ENCODE measurements around the gene SLC41A2. TPM values are rescaled to one million over a fixed set of nuclear protein-coding genes. Genes with fewer than 3 reads are reported as not detected.

The SLC41A2 gene
- total RNA-seq, 1 donor from 2014 or later, result 6.2 TPM

DNA sequence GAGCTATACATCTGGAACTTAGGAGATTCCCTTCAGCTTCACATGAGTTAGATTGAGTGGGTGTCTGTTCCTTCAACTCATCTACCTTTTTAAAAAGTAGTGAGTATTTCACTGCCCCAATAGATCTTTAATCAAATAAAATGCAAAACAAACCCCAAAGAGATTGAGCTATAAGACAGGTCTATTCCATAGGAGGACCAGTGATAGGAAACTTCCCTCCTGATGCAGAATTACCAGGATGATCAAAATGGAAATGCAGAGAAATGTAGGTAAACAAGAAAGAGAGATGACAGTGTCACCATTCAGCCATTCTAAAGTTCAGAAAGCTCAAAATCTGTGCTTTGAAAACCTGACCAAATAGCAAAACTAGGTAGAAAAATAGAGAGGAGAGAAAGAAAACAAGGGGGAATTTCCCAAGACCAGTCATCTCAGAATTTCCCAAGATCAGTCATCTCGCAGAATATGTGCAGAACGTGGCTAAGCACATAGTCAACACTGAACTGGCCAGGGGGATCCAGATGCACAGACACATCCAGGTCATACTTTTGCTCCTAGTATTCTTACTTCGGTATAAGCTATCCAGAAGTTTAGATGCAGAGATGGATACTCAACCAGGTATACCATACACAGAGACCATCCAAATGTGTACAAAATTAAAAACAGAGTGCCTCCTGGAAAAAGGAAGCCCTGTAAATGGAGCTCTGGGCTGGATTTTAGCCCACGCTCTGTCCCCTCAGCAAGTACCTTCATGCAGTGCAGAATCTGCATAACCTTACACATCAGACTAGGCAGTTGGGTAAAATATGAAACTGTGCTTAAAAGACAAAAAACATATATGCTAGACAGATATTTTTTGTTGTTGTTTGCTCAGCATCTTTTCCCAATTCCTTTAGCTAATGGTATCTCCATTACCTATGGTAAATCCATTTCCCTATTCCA lies 27.4 kb downstream of the SLC41A2 start:
- DNase-seq (ENCODE audit: low read depth in 2 of 2), result peak in 1 of 2 donors; percentile 44

DNA sequence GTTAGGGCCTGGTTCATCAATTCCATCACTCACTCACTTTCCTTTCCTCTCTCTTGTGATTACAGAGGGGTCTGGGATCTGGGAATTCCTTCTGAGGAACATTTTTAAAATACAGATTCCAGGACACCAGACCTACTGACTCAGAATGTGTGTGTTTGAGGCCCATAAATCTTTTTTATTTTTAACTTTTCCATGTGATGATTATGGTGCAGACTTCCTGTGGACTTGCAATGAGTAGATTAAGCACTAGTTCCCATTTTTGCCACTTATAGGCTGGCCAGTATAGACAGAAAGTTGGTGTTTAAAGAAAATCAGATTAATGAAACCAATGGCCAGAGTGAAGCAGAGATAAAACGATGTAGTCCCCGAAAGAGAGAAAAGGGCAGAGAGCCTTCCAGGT lies 28.1 kb downstream of the SLC41A2 start:
- no peak for DNase-seq (ENCODE audit: low read depth in 2 of 2)

DNA sequence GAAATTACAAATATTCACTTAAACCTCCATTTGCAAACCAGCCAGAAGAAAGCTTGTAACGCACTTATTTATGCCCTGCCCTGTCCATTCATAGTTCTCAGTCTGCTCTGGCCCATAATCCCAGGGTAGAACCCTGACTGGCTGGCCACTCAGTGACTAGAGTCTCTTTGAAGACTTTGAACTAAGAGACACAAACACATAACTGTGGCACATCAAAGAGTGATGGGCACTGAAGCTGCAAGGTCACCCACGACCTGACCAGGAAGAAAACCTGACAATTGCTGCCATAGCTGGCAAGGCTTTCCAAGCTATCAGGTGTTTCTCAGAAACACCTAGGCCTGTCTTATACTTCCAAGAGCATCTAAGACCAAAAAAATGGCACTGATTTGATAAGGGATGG lies 28.7 kb downstream of the SLC41A2 start:
- no peak for DNase-seq (ENCODE audit: low read depth in 2 of 2)

DNA sequence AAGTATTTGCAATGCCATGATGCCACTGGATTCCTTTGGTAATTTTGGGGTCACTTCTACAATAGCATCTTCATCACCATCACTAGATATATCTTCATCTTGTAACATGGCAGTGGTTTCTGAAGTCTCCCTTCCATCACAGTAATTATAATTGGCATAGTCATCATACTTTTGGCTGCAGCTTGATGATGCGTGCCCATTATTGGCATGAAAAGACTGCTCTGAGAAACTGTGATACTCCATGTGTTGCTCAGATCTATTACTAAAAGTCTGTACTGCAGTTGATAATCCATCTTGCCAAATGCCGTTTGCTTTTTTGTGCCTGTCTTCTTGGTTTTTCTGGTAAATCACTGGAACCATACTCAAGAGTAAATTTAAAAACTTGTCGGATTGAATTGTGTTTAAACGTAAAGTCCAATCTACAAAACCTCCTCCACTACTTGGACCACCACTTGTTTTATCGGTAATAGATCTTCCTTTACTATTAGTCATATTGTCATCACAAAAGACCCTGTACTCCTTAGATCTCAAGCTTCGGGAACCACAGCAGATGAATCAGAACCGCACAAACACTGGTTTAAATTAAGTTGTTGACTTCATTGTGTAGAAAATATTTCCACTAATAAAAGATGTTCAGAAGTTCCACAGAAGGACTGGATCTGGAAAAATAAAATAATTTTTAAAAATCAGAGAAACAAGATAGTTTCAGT lies 29.9 kb downstream of the SLC41A2 start:
- no peak for DNase-seq (ENCODE audit: low read depth in 2 of 2)

DNA sequence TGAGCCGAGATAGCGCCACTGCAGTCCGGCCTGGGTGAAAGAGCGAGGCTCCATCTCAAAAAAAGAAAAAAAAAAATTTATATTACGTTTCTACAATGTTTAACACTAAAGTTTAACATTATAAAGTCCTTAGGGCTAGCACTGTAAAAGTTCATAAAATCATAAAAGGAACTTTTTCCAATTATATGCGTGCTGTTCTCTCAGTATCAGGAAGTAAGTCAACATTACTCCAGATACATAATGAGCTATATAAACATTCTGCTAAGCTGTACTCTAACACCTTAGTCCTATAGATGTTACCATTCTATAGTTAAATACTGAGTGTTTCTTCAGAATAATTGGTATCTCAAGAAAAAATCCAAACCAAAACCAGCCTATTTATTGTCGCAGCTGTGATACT lies 32.6 kb downstream of the SLC41A2 start:
- DNase-seq (ENCODE audit: low read depth in 2 of 2), result no peak

DNA sequence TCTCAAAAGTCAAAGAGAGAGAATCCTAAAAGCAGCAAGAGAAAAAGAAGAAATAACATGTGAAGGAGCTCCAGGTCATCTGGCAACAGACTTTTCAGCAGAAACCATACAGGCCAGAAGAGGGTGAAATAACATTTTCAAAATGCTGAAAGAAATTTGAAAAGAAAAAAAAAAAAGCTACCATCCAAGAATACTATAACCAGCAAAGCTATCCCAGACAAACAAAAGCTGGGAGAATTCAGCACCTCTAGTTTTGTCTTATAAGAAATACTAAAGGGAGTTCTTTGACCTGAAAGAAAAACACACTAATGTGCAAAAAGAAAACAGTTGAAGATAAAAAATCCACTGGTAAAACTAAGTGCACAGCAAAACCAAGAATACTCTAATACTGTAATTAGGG lies 36.8 kb downstream of the SLC41A2 start:
- DNase-seq (ENCODE audit: low read depth in 2 of 2), result no peak

DNA sequence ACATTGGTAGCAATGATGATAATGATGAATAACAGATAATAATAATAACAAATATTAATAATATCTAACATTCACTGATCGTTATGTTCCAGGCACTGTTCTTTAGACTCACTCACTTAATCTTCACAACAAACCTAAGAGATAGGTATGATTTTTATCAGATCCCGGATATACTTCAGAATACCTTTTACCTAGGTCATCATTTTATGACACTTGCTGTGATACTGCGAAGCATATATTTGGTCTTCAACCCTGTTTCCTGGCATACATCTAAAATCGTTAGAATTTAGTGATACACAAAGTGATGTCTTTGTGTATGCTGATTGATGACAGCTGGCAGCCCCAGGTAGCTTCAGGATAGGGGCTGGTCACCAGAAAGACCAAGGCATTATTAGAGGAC lies 46.1 kb downstream of the SLC41A2 start:
- DNase-seq (ENCODE audit: low read depth in 2 of 2), result no peak

DNA sequence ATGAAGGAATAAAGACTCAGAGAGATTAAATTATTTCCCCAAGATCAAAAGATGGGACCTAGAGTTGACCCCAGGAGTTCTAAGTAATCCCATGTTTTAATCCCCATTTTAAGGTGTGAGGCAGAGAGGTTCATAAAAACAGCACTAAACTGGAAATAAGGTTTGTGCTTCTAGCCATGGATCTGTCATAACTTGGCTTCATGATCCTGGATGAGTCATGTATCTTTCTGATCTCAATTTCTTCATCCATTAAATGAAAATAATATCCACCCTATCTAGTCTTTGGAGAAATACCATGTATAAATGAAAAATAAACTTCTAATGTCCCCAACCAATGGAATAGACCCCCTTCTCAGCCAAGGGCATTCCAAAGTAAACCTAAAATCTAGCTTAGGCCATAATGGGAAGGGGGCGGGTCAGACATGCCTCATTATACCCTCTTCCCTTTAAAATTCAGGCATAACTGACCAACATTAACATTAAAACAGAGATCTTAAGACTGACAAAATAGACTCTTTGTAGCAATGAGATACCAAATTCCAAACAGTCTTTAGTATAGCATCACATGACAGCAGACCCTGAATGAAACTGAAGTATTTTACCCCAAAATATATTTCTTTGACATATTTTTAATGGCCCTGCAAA lies 47.8 kb downstream of the SLC41A2 start:
- DNase-seq (ENCODE audit: low read depth in 2 of 2), result no peak

DNA sequence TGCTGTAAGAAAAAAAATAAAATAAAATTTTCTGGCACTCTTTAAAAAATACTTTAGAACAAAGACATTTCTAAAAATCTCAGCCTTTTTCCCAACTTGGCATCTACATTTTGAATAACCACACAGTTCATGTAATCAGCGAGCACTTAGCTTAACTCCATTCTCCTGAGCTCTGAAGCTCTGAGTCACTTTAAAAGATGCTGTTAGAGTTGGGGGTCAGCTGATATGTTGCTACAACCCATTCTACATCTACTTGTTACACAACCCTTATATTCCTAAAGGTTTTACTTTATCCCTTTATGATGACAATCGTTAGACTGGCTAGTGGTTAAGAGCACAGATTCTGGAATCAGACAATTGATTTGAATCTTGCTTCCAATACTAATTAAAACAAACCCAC lies 48.3 kb downstream of the SLC41A2 start:
- no peak for DNase-seq (ENCODE audit: low read depth in 2 of 2)

Other genes starting within 250 kb of the SLC41A2 start
- 4.3 and 10.4 TPM in 2 replicates for gene NOPCHAP1, start 28.0 kb upstream of the SLC41A2 start, total RNA-seq
- 0.13 TPM in 2 replicates for gene ALDH1L2, start 126.2 kb upstream of the SLC41A2 start, total RNA-seq
- 96.7 and 101 TPM in 2 replicates for gene WASHC4, start 149.4 kb upstream of the SLC41A2 start, total RNA-seq

Data from dermis microvascular lymphatic vessel endothelial cell (primary cell).